Measurements from ENCODE around the gene SGTA. TPM values are rescaled to one million over a fixed set of nuclear protein-coding genes. Genes with fewer than 3 reads are reported as not detected.

Gene SGTA
- polyA plus RNA-seq, 1 donor (not counting 4 experiments of a cell fraction or from before 2014, with no cell fraction given) = 36.1 TPM

- Histone ChIP-seq H2AFZ (ENCODE audit: control insufficient read depth, low read length) (no peak overlapping the region), H3K9me3 (ENCODE audit: control insufficient read depth, low read depth, low read length) (no peaks in the 10 kb centered on the region), H4K20me1 (ENCODE audit: control insufficient read depth, extremely low read depth, insufficient read depth, low read length) (no peaks in the 10 kb centered on the region), H3K4me1 (ENCODE audit: control insufficient read depth, extremely low read depth, insufficient read depth, low read length) (peaks cover 10% of the 10 kb centered on the region), H3K36me3 (ENCODE audit: control insufficient read depth in 2 of 2, extremely low read depth in 1 of 2, insufficient read depth in 2 of 2, low read length in 2 of 2) (peaks cover 11 to 13% of the 10 kb centered on the region in 2 experiments), H3K27me3 (ENCODE audit: control insufficient read depth, extremely low read depth, insufficient read depth, low read length) (no peaks in the 10 kb centered on the region), H3K79me2 (ENCODE audit: control insufficient read depth, insufficient read depth, low read length) (peaks cover 11% of the 10 kb centered on the region), H3K9me1 (ENCODE audit: control insufficient read depth, extremely low read depth, insufficient read depth, low read length) (no peaks in the 10 kb centered on the region), H3K9ac (ENCODE audit: control insufficient read depth, extremely low read depth, insufficient read depth, low read length) (no peak overlapping the region), H3K4me2 (ENCODE audit: control insufficient read depth, extremely low read depth, insufficient read depth, low read depth, low read length) (no peak overlapping the region), H3K27ac (ENCODE audit: control insufficient read depth, insufficient read depth, low read length) (no peak overlapping the region), H3K4me3 (ENCODE audit: control insufficient read depth in 2 of 3, extremely low read depth in 1 of 3, insufficient read depth in 2 of 3, low read depth in 1 of 3, low read length in 3 of 3) (no peak overlapping the region)
- FAIRE-seq (no peak), DNase-seq (ENCODE audit: low read depth, low spot score) (no peak)
- TF ChIP-seq EZH2 (IDR thresholded peaks at IDR 0.05; ENCODE audit: low read length) (no peak), CTCF (optimal IDR thresholded peaks at IDR 0.05 in 1 of 3, IDR thresholded peaks at IDR 0.05 in 1 of 3, conservative IDR thresholded peaks at IDR 0.05 in 1 of 3; ENCODE audit: extremely low read depth in 1 of 3, insufficient read depth in 2 of 3, low read length in 3 of 3) (no peak)
- dilution Hi-C loops (cut with MboI; ENCODE audit: extremely low pct_ligation_motif_present, low sequenced_read_pairs) = no loop called here
Measured at GRCh38 chr19:2736550-2737190, 46.4 kb downstream of the SGTA start.

- no peak for DNase-seq (ENCODE audit: low read depth, low spot score)
Measured at GRCh38 chr19:2735374-2735773, 47.7 kb downstream of the SGTA start.

More at GRCh38 chr19:2735374-2735773, 47.7 kb downstream of the SGTA start:
- no peaks in the 10 kb centered on the region for H3K9me3 ChIP-seq (ENCODE audit: control insufficient read depth, low read depth, low read length)
- H3K36me3 ChIP-seq (ENCODE audit: control insufficient read depth in 2 of 2, extremely low read depth in 1 of 2, insufficient read depth in 2 of 2, low read length in 2 of 2) = peaks cover 11 to 13% of the 10 kb centered on the region in 2 experiments
- H3K4me2 ChIP-seq (ENCODE audit: control insufficient read depth, extremely low read depth, insufficient read depth, low read depth, low read length) = no peak overlapping the region
- H2AFZ ChIP-seq (ENCODE audit: control insufficient read depth, low read length) = no peak overlapping the region
- no peaks in the 10 kb centered on the region for H3K9me1 ChIP-seq (ENCODE audit: control insufficient read depth, extremely low read depth, insufficient read depth, low read length)
- no peak overlapping the region for H3K9ac ChIP-seq (ENCODE audit: control insufficient read depth, extremely low read depth, insufficient read depth, low read length)
- dilution Hi-C loops (cut with MboI; ENCODE audit: extremely low pct_ligation_motif_present, low sequenced_read_pairs) = no loop called here
- no peaks in the 10 kb centered on the region for H3K27me3 ChIP-seq (ENCODE audit: control insufficient read depth, extremely low read depth, insufficient read depth, low read length)
- peaks cover 10% of the 10 kb centered on the region for H3K4me1 ChIP-seq (ENCODE audit: control insufficient read depth, extremely low read depth, insufficient read depth, low read length)
- no peak overlapping the region for H3K4me3 ChIP-seq (ENCODE audit: control insufficient read depth in 2 of 3, extremely low read depth in 1 of 3, insufficient read depth in 2 of 3, low read depth in 1 of 3, low read length in 3 of 3)
- H3K27ac ChIP-seq (ENCODE audit: control insufficient read depth, insufficient read depth, low read length) = no peak overlapping the region
- no peak for FAIRE-seq
- TF ChIP-seq CTCF (optimal IDR thresholded peaks at IDR 0.05 in 1 of 3, IDR thresholded peaks at IDR 0.05 in 1 of 3, conservative IDR thresholded peaks at IDR 0.05 in 1 of 3; ENCODE audit: extremely low read depth in 1 of 3, insufficient read depth in 2 of 3, low read length in 3 of 3) = no peak
- TF ChIP-seq EZH2 (IDR thresholded peaks at IDR 0.05; ENCODE audit: low read length) = no peak
- H4K20me1 ChIP-seq (ENCODE audit: control insufficient read depth, extremely low read depth, insufficient read depth, low read length) = no peaks in the 10 kb centered on the region
- peaks cover 11% of the 10 kb centered on the region for H3K79me2 ChIP-seq (ENCODE audit: control insufficient read depth, insufficient read depth, low read length)

All from keratinocyte (primary cell).